Measurements from ENCODE around the gene SMIM36. TPM values are rescaled to one million over a fixed set of nuclear protein-coding genes. Genes with fewer than 3 reads are reported as not detected.
"Not testable (repeated sequence)": the region's sequence is repeated elsewhere in the genome, so short reads cannot be mapped to it uniquely, and the experiment has no call there.

Gene SMIM36
- total and polyA plus RNA-seq, 7 experiments from 2014 or later: not detected

GRCh38 chr17:55480631-55481315, 30.5 kb downstream of the SMIM36 start:
- Mint-ChIP-seq H3K4me1 (peaks cover 0 to 1% (median 0%) of the 10 kb centered on the region in 7 donors), H3K36me3 (no peaks in the 10 kb centered on the region), H3K9me3 (no peaks in the 10 kb centered on the region), H3K27ac (no peak overlapping the region), H3K4me3 (no peak overlapping the region), H3K27me3 (peaks cover 0 to 25% (median 7%) of the 10 kb centered on the region in 5 donors)
- ChIA-PET CTCF (no interaction called here), POLR2A (no interaction called here)
- no peaks in the 10 kb centered on the region for H3K9me3 ChIP-seq (ENCODE audit: control insufficient read depth in 2 of 3, low read length in 3 of 3)
- DNase-seq (no peak), ATAC-seq (no peak)
- H3K36me3 ChIP-seq (ENCODE audit: control insufficient read depth in 2 of 3, insufficient read depth in 3 of 3, low read length in 3 of 3): no peaks in the 10 kb centered on the region
- no peak overlapping the region for H3K4me3 ChIP-seq (ENCODE audit: low read length)
- no peaks in the 10 kb centered on the region for H3K4me1 ChIP-seq (ENCODE audit: control insufficient read depth in 2 of 2, insufficient read depth in 2 of 2, low read length in 2 of 2)
- no peaks in the 10 kb centered on the region for H3K27me3 ChIP-seq (ENCODE audit: control insufficient read depth in 2 of 2, insufficient read depth in 2 of 2, low read length in 2 of 2)
- intact Hi-C loops (cut with micrococcal nuclease): no loop called here
- no peak overlapping the region for H3K27ac ChIP-seq (ENCODE audit: low read depth, low read length)

GRCh38 chr17:55479903-55480302, 31.3 kb downstream of the SMIM36 start:
- Mint-ChIP-seq H3K27me3 (peaks cover 0 to 25% (median 4%) of the 10 kb centered on the region in 5 donors), H3K4me3 (no peak overlapping the region), H3K27ac (no peak overlapping the region), H3K9me3 (no peaks in the 10 kb centered on the region), H3K36me3 (no peaks in the 10 kb centered on the region), H3K4me1 (peaks cover 0 to 1% (median 0%) of the 10 kb centered on the region in 7 donors)
- no peak overlapping the region for H3K4me3 ChIP-seq (ENCODE audit: low read length)
- no peaks in the 10 kb centered on the region for H3K36me3 ChIP-seq (ENCODE audit: control insufficient read depth in 2 of 3, insufficient read depth in 3 of 3, low read length in 3 of 3)
- intact Hi-C loops (cut with micrococcal nuclease): no loop called here
- CTCF ChIA-PET: no interaction called here
- no peak overlapping the region for H3K27ac ChIP-seq (ENCODE audit: low read depth, low read length)
- no peaks in the 10 kb centered on the region for H3K27me3 ChIP-seq (ENCODE audit: control insufficient read depth in 2 of 2, insufficient read depth in 2 of 2, low read length in 2 of 2)
- POLR2A ChIA-PET: no interaction called here
- no peaks in the 10 kb centered on the region for H3K4me1 ChIP-seq (ENCODE audit: control insufficient read depth in 2 of 2, insufficient read depth in 2 of 2, low read length in 2 of 2)
- H3K9me3 ChIP-seq (ENCODE audit: control insufficient read depth in 2 of 3, low read length in 3 of 3): no peaks in the 10 kb centered on the region
- no peak for ATAC-seq
- no peak for DNase-seq

GRCh38 chr17:55478971-55479370, 32.3 kb downstream of the SMIM36 start:
- ATAC-seq: no peak
- DNase-seq: no peak

GRCh38 chr17:55466671-55467070, 44.6 kb downstream of the SMIM36 start:
- no peaks in the 10 kb centered on the region for H3K9me3 Mint-ChIP-seq
- H3K36me3 Mint-ChIP-seq: no peaks in the 10 kb centered on the region
- no peak overlapping the region for H3K4me3 ChIP-seq (ENCODE audit: low read length)
- H3K4me1 ChIP-seq (ENCODE audit: control insufficient read depth in 2 of 2, insufficient read depth in 2 of 2, low read length in 2 of 2): no peaks in the 10 kb centered on the region
- no peak for DNase-seq
- H3K27me3 Mint-ChIP-seq: no peaks in the 10 kb centered on the region
- intact Hi-C loops (cut with micrococcal nuclease): no loop called here
- H3K36me3 ChIP-seq (ENCODE audit: control insufficient read depth in 2 of 3, insufficient read depth in 3 of 3, low read length in 3 of 3): no peaks in the 10 kb centered on the region
- no peak overlapping the region for H3K4me3 Mint-ChIP-seq
- H3K9me3 ChIP-seq (ENCODE audit: control insufficient read depth in 2 of 3, low read length in 3 of 3): no peaks in the 10 kb centered on the region
- no peak for ATAC-seq
- H3K4me1 Mint-ChIP-seq: peaks cover 0 to 7% (median 0%) of the 10 kb centered on the region in 7 donors
- CTCF ChIA-PET: no interaction called here
- POLR2A ChIA-PET: no interaction called here
- H3K27ac Mint-ChIP-seq: peak overlapping the region in 1 of 9 donors; percentile 9
- H3K27ac ChIP-seq (ENCODE audit: low read depth, low read length): no peak overlapping the region
- H3K27me3 ChIP-seq (ENCODE audit: control insufficient read depth in 2 of 2, insufficient read depth in 2 of 2, low read length in 2 of 2): no peaks in the 10 kb centered on the region

More at GRCh38 chr17:55478971-55479370, 32.3 kb downstream of the SMIM36 start:
- Histone ChIP-seq H3K9me3 (ENCODE audit: control insufficient read depth in 2 of 3, low read length in 3 of 3) (no peaks in the 10 kb centered on the region), H3K36me3 (ENCODE audit: control insufficient read depth in 2 of 3, insufficient read depth in 3 of 3, low read length in 3 of 3) (no peaks in the 10 kb centered on the region), H3K27me3 (ENCODE audit: control insufficient read depth in 2 of 2, insufficient read depth in 2 of 2, low read length in 2 of 2) (no peaks in the 10 kb centered on the region), H3K27ac (ENCODE audit: low read depth, low read length) (no peak overlapping the region), H3K4me3 (ENCODE audit: low read length) (no peak overlapping the region), H3K4me1 (ENCODE audit: control insufficient read depth in 2 of 2, insufficient read depth in 2 of 2, low read length in 2 of 2) (no peaks in the 10 kb centered on the region)
- no peak overlapping the region for H3K4me3 Mint-ChIP-seq
- H3K27ac Mint-ChIP-seq: no peak overlapping the region
- no peaks in the 10 kb centered on the region for H3K36me3 Mint-ChIP-seq
- H3K9me3 Mint-ChIP-seq: no peaks in the 10 kb centered on the region
- intact Hi-C loops (cut with micrococcal nuclease): no loop called here
- peaks cover 0 to 23% (median 4%) of the 10 kb centered on the region in 5 donors for H3K27me3 Mint-ChIP-seq
- ChIA-PET POLR2A (no interaction called here), CTCF (no interaction called here)
- peaks cover 0 to 1% (median 0%) of the 10 kb centered on the region in 7 donors for H3K4me1 Mint-ChIP-seq

DNA sequence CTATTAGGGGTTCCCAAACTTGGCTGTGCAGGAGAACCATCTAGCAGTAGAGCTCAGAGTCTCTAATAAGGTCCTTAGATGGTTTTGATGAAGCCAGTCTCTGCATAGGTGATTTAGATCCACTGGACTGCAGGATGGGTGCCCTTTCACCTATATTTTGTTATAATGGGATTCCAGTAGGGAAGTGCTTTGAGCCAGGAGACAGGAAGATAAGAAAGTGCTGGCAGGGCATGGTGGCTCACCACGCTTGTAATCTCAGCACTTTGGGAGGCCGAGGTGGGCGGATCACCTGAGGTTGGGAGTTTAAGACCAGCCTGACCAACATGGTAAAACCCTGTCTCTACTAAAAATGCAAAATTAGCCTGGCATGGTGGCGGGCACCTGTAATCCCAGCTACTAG, 45.5 kb downstream of the SMIM36 start:
- intact Hi-C loops (cut with micrococcal nuclease); H3K4me3 ChIP-seq (ENCODE audit: low read length); H3K4me1 ChIP-seq (ENCODE audit: control insufficient read depth in 2 of 2, insufficient read depth in 2 of 2, low read length in 2 of 2); DNase-seq; H3K4me3 Mint-ChIP-seq; H3K4me1 Mint-ChIP-seq; H3K36me3 ChIP-seq (ENCODE audit: control insufficient read depth in 2 of 3, insufficient read depth in 3 of 3, low read length in 3 of 3); CTCF ChIA-PET; H3K9me3 ChIP-seq (ENCODE audit: control insufficient read depth in 2 of 3, low read length in 3 of 3); ATAC-seq; H3K27me3 Mint-ChIP-seq; POLR2A ChIA-PET; H3K36me3 Mint-ChIP-seq; H3K9me3 Mint-ChIP-seq; H3K27ac Mint-ChIP-seq; H3K27ac ChIP-seq (ENCODE audit: low read depth, low read length); H3K27me3 ChIP-seq (ENCODE audit: control insufficient read depth in 2 of 2, insufficient read depth in 2 of 2, low read length in 2 of 2): not testable (repeated sequence)

GRCh38 chr17:55463600-55463999, 47.7 kb downstream of the SMIM36 start:
- ChIA-PET CTCF (no interaction called here), POLR2A (no interaction called here)
- no peaks in the 10 kb centered on the region for H3K9me3 Mint-ChIP-seq
- peaks cover 0 to 12% (median 0%) of the 10 kb centered on the region in 7 donors for H3K4me1 Mint-ChIP-seq
- Histone ChIP-seq H3K27ac (ENCODE audit: low read depth, low read length) (no peak overlapping the region), H3K27me3 (ENCODE audit: control insufficient read depth in 2 of 2, insufficient read depth in 2 of 2, low read length in 2 of 2) (no peaks in the 10 kb centered on the region), H3K4me3 (ENCODE audit: low read length) (no peak overlapping the region), H3K36me3 (ENCODE audit: control insufficient read depth in 2 of 3, insufficient read depth in 3 of 3, low read length in 3 of 3) (no peaks in the 10 kb centered on the region), H3K9me3 (ENCODE audit: control insufficient read depth in 2 of 3, low read length in 3 of 3) (no peaks in the 10 kb centered on the region), H3K4me1 (ENCODE audit: control insufficient read depth in 2 of 2, insufficient read depth in 2 of 2, low read length in 2 of 2) (no peaks in the 10 kb centered on the region)
- no peak for ATAC-seq
- intact Hi-C loops (cut with micrococcal nuclease): no loop called here
- no peak for DNase-seq
- H3K36me3 Mint-ChIP-seq: no peaks in the 10 kb centered on the region
- no peaks in the 10 kb centered on the region for H3K27me3 Mint-ChIP-seq
- H3K4me3 Mint-ChIP-seq: no peak overlapping the region
- H3K27ac Mint-ChIP-seq: no peak overlapping the region

GRCh38 chr17:55462711-55463110, 48.5 kb downstream of the SMIM36 start:
- no peaks in the 10 kb centered on the region for H3K36me3 ChIP-seq (ENCODE audit: control insufficient read depth in 2 of 3, insufficient read depth in 3 of 3, low read length in 3 of 3)
- Mint-ChIP-seq H3K4me1 (peaks cover 0 to 16% (median 0%) of the 10 kb centered on the region in 7 donors), H3K36me3 (no peaks in the 10 kb centered on the region), H3K4me3 (no peak overlapping the region), H3K27ac (no peak overlapping the region), H3K9me3 (no peaks in the 10 kb centered on the region), H3K27me3 (peaks cover 0 to 6% (median 0%) of the 10 kb centered on the region in 5 donors)
- DNase-seq: no peak
- POLR2A ChIA-PET: no interaction called here
- no peak overlapping the region for H3K4me3 ChIP-seq (ENCODE audit: low read length)
- no peak for ATAC-seq
- H3K27me3 ChIP-seq (ENCODE audit: control insufficient read depth in 2 of 2, insufficient read depth in 2 of 2, low read length in 2 of 2): no peaks in the 10 kb centered on the region
- no peaks in the 10 kb centered on the region for H3K9me3 ChIP-seq (ENCODE audit: control insufficient read depth in 2 of 3, low read length in 3 of 3)
- no peaks in the 10 kb centered on the region for H3K4me1 ChIP-seq (ENCODE audit: control insufficient read depth in 2 of 2, insufficient read depth in 2 of 2, low read length in 2 of 2)
- H3K27ac ChIP-seq (ENCODE audit: low read depth, low read length): no peak overlapping the region
- intact Hi-C loops (cut with micrococcal nuclease): no loop called here
- CTCF ChIA-PET: no interaction called here
